Colonic mucosa (tissue), 4 donors: ENCODE data around the gene ARFGEF2. TPM values are rescaled to one million over a fixed set of nuclear protein-coding genes. Genes with fewer than 3 reads are reported as not detected.

Experiments used
- DNase-seq: peaks from one replicate; pipeline ENCODE4 v3.0.0-alpha.2; 2020
- H3K27ac ChIP-seq: fragments of 200-600 bp; one replicate; pipeline ENCODE4 v1.8.0; 2021
- H3K27me3 ChIP-seq: fragments of 200-600 bp; one replicate; pipeline ENCODE4 v1.8.0; 2021
- H3K36me3 ChIP-seq: fragments of 200-600 bp; one replicate; pipeline ENCODE4 v1.8.0; 2021
- H3K4me1 ChIP-seq: fragments of 200-600 bp; one replicate; pipeline ENCODE4 v1.8.0; 2021; ENCODE audit warnings: mild to moderate bottlenecking
- H3K4me3 ChIP-seq: fragments of 200-600 bp; one replicate; pipeline ENCODE4 v1.8.0; 2021
- H3K9ac ChIP-seq, 2 donors: one replicate each; pipeline ENCODE4 v1.7.0; 2013; ENCODE audit warnings: control low read depth in 2 of 2, low read depth in 2 of 2, low read length in 2 of 2
- H3K9me3 ChIP-seq: fragments of 200-600 bp; one replicate; pipeline ENCODE4 v1.8.0; 2021
- CTCF ChIP-seq: fragments of 200-600 bp; IDR thresholded peaks from one replicate; pipeline ENCODE4 v1.8.0; 2022; ENCODE audit warnings: antibody characterized with exemption, mild to moderate bottlenecking
- intact Hi-C: fragments of 100-400 bp; cut with DNase I; formaldehyde crosslinking; loops from one replicate; pipeline ENCODE4 v1.14.1; 2022
- total RNA-seq, 2 donors: library from RNA; stranded (reverse); fragmentation: NEBNext Ultra II Directional in 1 of 2; extraction: Animal tissue kit (Norgen Biotek cat#: 25700) in 1 of 2; gene quantifications; one replicate each; pipeline ENCODE4 v1.2.1, GENCODE V29; 2021
- donor health status: healthy.
- donor health status: DM: no; HTN: no; CAD: no.
- donor health status: DM: no; HTN: no; CAD: no.

The ARFGEF2 gene
- total RNA-seq, 2 donors from 2014 or later, result 46.9 to 74.1 TPM

- Histone ChIP-seq H3K4me1 (peaks cover 6% of the 10 kb centered on the region), H3K27ac (peak overlapping the region; percentile 98), H3K27me3 (no peaks in the 10 kb centered on the region), H3K36me3 (no peaks in the 10 kb centered on the region), H3K4me3 (peak overlapping the region; percentile 83), H3K9ac (peak overlapping the region in 1 of 2 donors; percentile 97), H3K9me3 (no peaks in the 10 kb centered on the region)
- no peak for DNase-seq
- intact Hi-C loops, result no loop called here
- no peak for TF ChIP-seq CTCF
These were observed 1.7 kb downstream of the ARFGEF2 start for GRCh38 chr20:48923149-48923718.

GRCh38 chr20:48924756-48925109 lies 3.2 kb downstream of the ARFGEF2 start:
- Histone ChIP-seq H3K27me3 (no peaks in the 10 kb centered on the region), H3K4me1 (peaks cover 9% of the 10 kb centered on the region), H3K9me3 (no peaks in the 10 kb centered on the region), H3K27ac (peak overlapping the region; percentile 98), H3K36me3 (no peaks in the 10 kb centered on the region), H3K9ac (peak overlapping the region in 1 of 2 donors; percentile 58), H3K4me3 (no peak overlapping the region)
- intact Hi-C loops, result no loop called here
- no peak for DNase-seq
- TF ChIP-seq CTCF, result no peak

- DNase-seq, result no peak
- Histone ChIP-seq H3K4me1 (peaks cover 7% of the 10 kb centered on the region), H3K9ac (no peak overlapping the region), H3K4me3 (no peak overlapping the region), H3K27ac (peak overlapping the region; percentile 17), H3K9me3 (no peaks in the 10 kb centered on the region), H3K27me3 (no peaks in the 10 kb centered on the region), H3K36me3 (no peaks in the 10 kb centered on the region)
- intact Hi-C loops, result no loop called here
- no peak for TF ChIP-seq CTCF
These were observed 4.8 kb downstream of the ARFGEF2 start for GRCh38 chr20:48926267-48926666.

- Histone ChIP-seq H3K9ac (no peak overlapping the region), H3K9me3 (no peaks in the 10 kb centered on the region), H3K27ac (peak overlapping the region; percentile 17), H3K36me3 (no peaks in the 10 kb centered on the region), H3K4me1 (peaks cover 10% of the 10 kb centered on the region), H3K4me3 (no peak overlapping the region), H3K27me3 (no peaks in the 10 kb centered on the region)
- no peak for TF ChIP-seq CTCF
- intact Hi-C loops, result no loop called here
- DNase-seq, result no peak
These were observed 5.3 kb downstream of the ARFGEF2 start for GRCh38 chr20:48926821-48927220.

- Histone ChIP-seq H3K4me1 (peaks cover 16% of the 10 kb centered on the region), H3K4me3 (no peak overlapping the region), H3K9me3 (no peaks in the 10 kb centered on the region), H3K27me3 (no peaks in the 10 kb centered on the region), H3K9ac (peak overlapping the region in 1 of 2 donors; percentile 54), H3K27ac (peak overlapping the region; percentile 76), H3K36me3 (no peaks in the 10 kb centered on the region)
- DNase-seq, result no peak
- no peak for TF ChIP-seq CTCF
- intact Hi-C loops, result no loop called here
These were observed 7.6 kb downstream of the ARFGEF2 start for GRCh38 chr20:48928832-48929725.
